ENCODE measurements around the gene NUP205.

- TF ChIP-seq CTCF (IDR thresholded peaks at IDR 0.05; ENCODE audit: low read length): no peak
- TF ChIP-seq EZH2 (IDR thresholded peaks at IDR 0.05; ENCODE audit: borderline replicate concordance, low read length): no peak
These were observed 39.6 kb downstream of the NUP205 start for GRCh38 chr7:135597181-135597925.

All from OCI-LY1 (cell line).